HepG2 (cell line): ENCODE data around the gene FXYD1. TPM values are rescaled to one million over a fixed set of nuclear protein-coding genes. Genes with fewer than 3 reads are reported as not detected.

Source experiments
- CEBPG ChIP-seq: IDR thresholded peaks from 2 replicates; pipeline ENCODE4 v1.6.1; 2016
- CENPT ChIP-seq: sonication (generic); formaldehyde crosslinking; IDR thresholded peaks from 2 replicates; pipeline ENCODE4 v1.8.0; 2022; ENCODE audit warnings: low read depth, mild to moderate bottlenecking, moderate library complexity, missing genetic modification reagents
- ELF1 ChIP-seq: sonication (generic); formaldehyde crosslinking; IDR thresholded peaks from 2 replicates; pipeline ENCODE4 v1.4.0; 2020; ENCODE audit warnings: missing genetic modification reagents
- EP300 ChIP-seq, 3 experiments: sonication (generic) in 1 of 3; formaldehyde crosslinking in 1 of 3; IDR thresholded peaks; 2 replicates each; pipeline versions ENCODE4 v1.5.1 to v1.6.1; 2011 to 2020; ENCODE audit warnings: low read depth in 2 of 3, low read length in 2 of 3, borderline replicate concordance in 1 of 3, improper control_type of control experiment in 1 of 3, mild to moderate bottlenecking in 1 of 3, missing genetic modification reagents in 1 of 3, moderate library complexity in 1 of 3
- FOXA3 ChIP-seq: IDR thresholded peaks from 2 replicates; pipeline ENCODE4 v1.6.1; 2016; ENCODE audit warnings: missing genetic modification reagents, missing compliant biosample characterization
- GABPA ChIP-seq, 2 experiments: IDR thresholded peaks; 2 replicates each; pipeline ENCODE4 v1.6.1; 2011 to 2016; ENCODE audit warnings: low read depth in 2 of 2, low read length in 1 of 2, missing biosample characterization in 1 of 2, missing genetic modification characterization in 1 of 2
- HHEX ChIP-seq: IDR thresholded peaks from 2 replicates; pipeline ENCODE4 v1.6.1; 2016; ENCODE audit warnings: control low read depth
- HOXA9 ChIP-seq: sonication (generic); formaldehyde crosslinking; IDR thresholded peaks from 2 replicates; pipeline ENCODE4 v1.8.1; 2022; ENCODE audit warnings: missing genetic modification reagents, mild to moderate bottlenecking, moderate library complexity, borderline replicate concordance
- SKI ChIP-seq: fragments of 450-650 bp; IDR thresholded peaks from one replicate; pipeline ENCODE4 v1.6.1; 2018; ENCODE audit warnings: mild to moderate bottlenecking; ENCODE audit not compliant: partially characterized antibody
- ZBTB42 ChIP-seq: sonication (generic); formaldehyde crosslinking; IDR thresholded peaks from 2 replicates; pipeline ENCODE4 v1.5.0; 2020; ENCODE audit warnings: mild to moderate bottlenecking, missing genetic modification reagents
- ZMAT3 ChIP-seq: sonication (generic); formaldehyde crosslinking; conservative IDR thresholded peaks from 2 replicates; pipeline ENCODE4 v1.7.0; 2021; ENCODE audit warnings: missing genetic modification reagents
- ZNF3 ChIP-seq: IDR thresholded peaks from 2 replicates; pipeline ENCODE4 v1.7.0; 2017; ENCODE audit warnings: inconsistent platforms
- polyA plus RNA-seq, 8 experiments: library from polyadenylated mRNA; depleted of rRNA in 3 of 8; stranded (reverse) in 7 of 8; unstranded in 1 of 8; fragments of >200 nt; fragmentation: Illumina TruSeq in 4 of 8; extraction: Trizol in 4 of 8; gene quantifications; 2 replicates each; pipeline versions ENCODE4 v1.2.1 to v1.2.3, GENCODE V29; 2011 to 2016; ENCODE audit warnings: low read depth in 4 of 8, missing spikeins in 1 of 8, mixed read lengths in 1 of 8; ENCODE audit not compliant: insufficient read depth in 1 of 8
- total RNA-seq, 5 experiments: library from RNA; depleted of rRNA; stranded (reverse); fragments of >200 nt; fragmentation: Illumina TruSeq; extraction: Trizol; gene quantifications; 2 replicates each; pipeline ENCODE4 v1.2.3, GENCODE V29; 2016; ENCODE audit warnings: low read depth in 1 of 5
- TF ChIP-seq, protein P1 (sequence below): sonication (generic); formaldehyde crosslinking; IDR thresholded peaks from 2 replicates; pipeline ENCODE4 v1.4.0; 2020; ENCODE audit warnings: mild to moderate bottlenecking, missing genetic modification reagents
- TF ChIP-seq, protein P2 (sequence below): sonication (generic); formaldehyde crosslinking; IDR thresholded peaks from 2 replicates; pipeline ENCODE4 v1.4.0; 2020; ENCODE audit warnings: mild to moderate bottlenecking, low read depth, missing genetic modification reagents
- TF ChIP-seq, protein P3 (sequence below): sonication (generic); formaldehyde crosslinking; IDR thresholded peaks from 2 replicates; pipeline ENCODE4 v1.4.0; 2020; ENCODE audit warnings: mild to moderate bottlenecking, missing genetic modification reagents

FXYD1 gene
- total and polyA plus RNA-seq, 2 of the 13 experiments (the other 11 are each of a cell fraction or from before 2014, with no cell fraction given) = 31.2 TPM; not detected in 1

DNA sequence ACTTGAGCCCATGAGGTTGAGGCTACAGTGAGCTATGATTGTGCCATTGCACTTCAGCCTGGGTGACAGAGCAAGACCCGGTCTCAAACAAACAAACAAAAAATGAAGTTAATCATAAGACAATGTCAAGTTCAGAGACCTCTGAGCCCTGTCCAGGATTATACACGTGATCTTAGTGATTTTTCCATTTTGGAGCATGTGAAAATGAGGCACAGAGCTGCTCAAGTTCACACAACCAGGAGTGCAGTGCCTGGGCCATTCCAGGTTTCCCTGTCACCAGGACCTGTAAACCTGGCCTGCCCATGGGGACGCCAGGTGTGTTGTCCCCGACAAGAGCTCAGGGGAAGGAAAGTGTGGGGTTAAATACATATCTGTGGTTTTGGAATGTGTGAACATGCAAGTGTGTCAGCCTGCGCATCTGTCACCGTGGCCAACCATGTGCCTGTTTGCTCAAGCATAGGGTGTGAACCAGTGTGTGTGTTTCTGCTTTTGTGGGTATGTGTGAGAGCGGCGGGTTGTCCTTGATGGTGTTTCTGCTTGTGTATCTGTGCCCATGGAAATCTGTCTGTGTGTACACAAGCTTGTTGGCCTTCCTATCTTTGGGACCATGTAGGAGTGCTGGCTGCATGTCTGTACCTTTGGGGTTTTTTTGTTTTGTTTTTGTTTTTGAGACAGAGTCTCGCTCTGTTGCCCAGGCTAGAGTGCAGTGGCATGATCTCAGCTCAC is 1.5 kb upstream of the FXYD1 start (continued):
- TF ChIP-seq, protein P1, sequence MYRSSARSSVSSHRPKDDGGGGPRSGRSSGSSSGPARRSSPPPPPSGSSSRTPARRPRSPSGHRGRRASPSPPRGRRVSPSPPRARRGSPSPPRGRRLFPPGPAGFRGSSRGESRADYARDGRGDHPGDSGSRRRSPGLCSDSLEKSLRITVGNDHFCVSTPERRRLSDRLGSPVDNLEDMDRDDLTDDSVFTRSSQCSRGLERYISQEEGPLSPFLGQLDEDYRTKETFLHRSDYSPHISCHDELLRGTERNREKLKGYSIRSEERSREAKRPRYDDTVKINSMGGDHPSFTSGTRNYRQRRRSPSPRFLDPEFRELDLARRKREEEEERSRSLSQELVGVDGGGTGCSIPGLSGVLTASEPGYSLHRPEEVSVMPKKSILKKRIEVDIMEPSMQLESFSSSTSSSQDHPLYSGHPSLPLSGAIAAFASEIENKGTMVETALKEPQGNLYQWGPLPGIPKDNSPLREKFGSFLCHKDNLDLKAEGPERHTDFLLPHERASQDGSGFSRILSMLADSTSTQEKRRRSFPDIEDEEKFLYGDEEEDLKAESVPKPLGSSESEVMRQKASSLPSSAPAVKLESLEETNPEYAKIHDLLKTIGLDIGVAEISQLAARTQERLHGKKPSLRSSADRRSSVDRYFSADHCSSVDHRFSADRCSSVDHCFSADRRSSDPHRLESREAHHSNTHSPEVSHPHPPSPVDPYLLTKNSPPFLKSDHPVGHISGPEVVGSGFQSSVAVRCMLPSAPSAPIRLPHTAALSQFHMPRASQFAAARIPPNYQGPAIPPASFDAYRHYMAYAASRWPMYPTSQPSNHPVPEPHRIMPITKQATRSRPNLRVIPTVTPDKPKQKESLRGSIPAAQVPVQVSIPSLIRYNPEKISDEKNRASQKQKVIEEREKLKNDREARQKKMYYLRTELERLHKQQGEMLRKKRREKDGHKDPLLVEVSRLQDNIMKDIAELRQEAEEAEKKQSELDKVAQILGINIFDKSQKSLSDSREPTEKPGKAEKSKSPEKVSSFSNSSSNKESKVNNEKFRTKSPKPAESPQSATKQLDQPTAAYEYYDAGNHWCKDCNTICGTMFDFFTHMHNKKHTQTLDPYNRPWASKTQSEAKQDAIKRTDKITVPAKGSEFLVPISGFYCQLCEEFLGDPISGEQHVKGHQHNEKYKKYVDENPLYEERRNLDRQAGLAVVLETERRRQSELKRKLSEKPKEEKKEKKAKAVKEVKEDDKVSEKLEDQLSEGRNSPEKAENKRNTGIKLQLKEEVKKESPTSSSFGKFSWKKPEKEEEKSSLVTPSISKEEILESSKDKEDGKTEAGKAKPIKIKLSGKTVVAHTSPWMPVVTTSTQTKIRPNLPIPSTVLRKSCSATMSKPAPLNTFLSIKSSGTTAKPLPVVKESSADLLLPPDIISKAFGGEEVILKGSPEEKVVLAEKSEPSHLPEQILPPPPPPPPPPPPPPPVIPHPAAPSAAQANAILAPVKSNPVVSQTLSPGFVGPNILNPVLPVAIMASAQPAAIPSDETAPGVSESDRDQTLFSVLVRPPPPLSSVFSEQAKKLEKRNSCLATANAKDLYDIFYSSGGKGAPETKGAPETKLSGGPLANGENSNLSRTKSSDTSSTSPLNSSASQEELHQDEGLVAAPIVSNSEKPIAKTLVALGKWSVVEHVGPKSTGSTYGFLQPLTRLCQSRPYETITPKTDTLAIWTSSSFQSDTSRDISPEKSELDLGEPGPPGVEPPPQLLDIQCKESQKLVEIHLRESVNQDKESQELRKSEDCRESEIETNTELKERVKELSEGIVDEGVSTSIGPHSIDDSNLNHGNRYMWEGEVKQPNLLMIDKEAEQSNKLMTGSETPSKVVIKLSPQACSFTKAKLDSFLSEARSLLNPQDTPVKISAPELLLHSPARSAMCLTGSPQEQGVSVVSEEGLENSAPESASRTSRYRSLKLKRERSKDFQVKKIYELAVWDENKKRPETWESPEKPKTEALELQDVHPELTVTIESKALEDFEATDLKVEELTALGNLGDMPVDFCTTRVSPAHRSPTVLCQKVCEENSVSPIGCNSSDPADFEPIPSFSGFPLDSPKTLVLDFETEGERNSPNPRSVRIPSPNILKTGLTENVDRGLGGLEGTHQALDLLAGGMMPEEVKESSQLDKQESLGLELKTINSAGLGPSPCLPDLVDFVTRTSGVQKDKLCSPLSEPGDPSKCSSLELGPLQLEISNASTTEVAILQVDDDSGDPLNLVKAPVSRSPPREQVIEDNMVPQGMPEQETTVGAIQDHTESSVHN = 0 out of 2 replicates have a peak, but pooled peaks have one; percentile 34
- TF ChIP-seq, protein P2, sequence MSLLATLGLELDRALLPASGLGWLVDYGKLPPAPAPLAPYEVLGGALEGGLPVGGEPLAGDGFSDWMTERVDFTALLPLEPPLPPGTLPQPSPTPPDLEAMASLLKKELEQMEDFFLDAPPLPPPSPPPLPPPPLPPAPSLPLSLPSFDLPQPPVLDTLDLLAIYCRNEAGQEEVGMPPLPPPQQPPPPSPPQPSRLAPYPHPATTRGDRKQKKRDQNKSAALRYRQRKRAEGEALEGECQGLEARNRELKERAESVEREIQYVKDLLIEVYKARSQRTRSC = no peak
- TF ChIP-seq CENPT = no peak
- TF ChIP-seq, protein P3, sequence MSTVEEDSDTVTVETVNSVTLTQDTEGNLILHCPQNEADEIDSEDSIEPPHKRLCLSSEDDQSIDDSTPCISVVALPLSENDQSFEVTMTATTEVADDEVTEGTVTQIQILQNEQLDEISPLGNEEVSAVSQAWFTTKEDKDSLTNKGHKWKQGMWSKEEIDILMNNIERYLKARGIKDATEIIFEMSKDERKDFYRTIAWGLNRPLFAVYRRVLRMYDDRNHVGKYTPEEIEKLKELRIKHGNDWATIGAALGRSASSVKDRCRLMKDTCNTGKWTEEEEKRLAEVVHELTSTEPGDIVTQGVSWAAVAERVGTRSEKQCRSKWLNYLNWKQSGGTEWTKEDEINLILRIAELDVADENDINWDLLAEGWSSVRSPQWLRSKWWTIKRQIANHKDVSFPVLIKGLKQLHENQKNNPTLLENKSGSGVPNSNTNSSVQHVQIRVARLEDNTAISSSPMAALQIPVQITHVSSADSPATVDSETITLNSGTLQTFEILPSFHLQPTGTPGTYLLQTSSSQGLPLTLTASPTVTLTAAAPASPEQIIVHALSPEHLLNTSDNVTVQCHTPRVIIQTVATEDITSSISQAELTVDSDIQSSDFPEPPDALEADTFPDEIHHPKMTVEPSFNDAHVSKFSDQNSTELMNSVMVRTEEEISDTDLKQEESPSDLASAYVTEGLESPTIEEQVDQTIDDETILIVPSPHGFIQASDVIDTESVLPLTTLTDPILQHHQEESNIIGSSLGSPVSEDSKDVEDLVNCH = 0 out of 2 replicates have a peak, but pooled peaks have one; percentile 29
- peak; percentile 95 for TF ChIP-seq SKI
- no peak for TF ChIP-seq HOXA9 (CRISPR knock-in tag)
- no peak for TF ChIP-seq HHEX
- no peak for TF ChIP-seq ELF1 (CRISPR knock-in tag)
- TF ChIP-seq ZNF3 (CRISPR knock-in tag) = no peak
- TF ChIP-seq CEBPG (CRISPR knock-in tag) = peak; percentile 41; the same call in 1 of the 2 replicates
- 0 out of 2 replicates have a peak, but pooled peaks have one; percentile 26 for TF ChIP-seq ZMAT3 (CRISPR knock-in tag)
- TF ChIP-seq EP300 (IDR thresholded peaks at IDR 0.05; ENCODE audit: low read depth in 2 of 2, low read length in 2 of 2) = peak in 1 of 2 experiments; percentile 29; a peak in 1 of 4 replicates
- no peak for TF ChIP-seq EP300 (CRISPR knock-in tag; IDR thresholded peaks at IDR 0.05; ENCODE audit: borderline replicate concordance)
- TF ChIP-seq ZBTB42 (CRISPR knock-in tag) = no peak
- peak; percentile 66 for TF ChIP-seq FOXA3
- no peak for TF ChIP-seq GABPA (IDR thresholded peaks at IDR 0.05; ENCODE audit: low read depth, low read length)
- peak; percentile 42; the same call in 1 of the 2 replicates for TF ChIP-seq GABPA (CRISPR knock-in tag; IDR thresholded peaks at IDR 0.05; ENCODE audit: low read depth)
